ENCODE measurements around the gene KLHL7.

Gene KLHL7

GRCh38 chr7:23093111-23093510 is 12.5 kb upstream of the KLHL7 start:
- Histone ChIP-seq H3K4me1 (ENCODE audit: insufficient read depth, low read length) (no peaks in the 10 kb centered on the region), H4K20me1 (ENCODE audit: insufficient read depth, low read length) (no peaks in the 10 kb centered on the region), H3K4me3 (ENCODE audit: low read depth in 1 of 2, low read length in 2 of 2) (no peak overlapping the region), H3K79me2 (ENCODE audit: insufficient read depth, low read length) (no peaks in the 10 kb centered on the region), H3K9me3 (ENCODE audit: insufficient read depth, low read length, severe bottlenecking) (no peaks in the 10 kb centered on the region), H3K27me3 (ENCODE audit: insufficient read depth, low read length, poor library complexity) (no peaks in the 10 kb centered on the region), H2AFZ (ENCODE audit: low read depth, low read length) (no peak overlapping the region), H3K4me2 (ENCODE audit: insufficient read depth, low read length) (no peak overlapping the region), H3K27ac (ENCODE audit: low read length) (no peak overlapping the region), H3K9ac (ENCODE audit: low read depth, low read length) (no peak overlapping the region), H3K36me3 (ENCODE audit: insufficient read depth, low read length) (no peaks in the 10 kb centered on the region)
- DNase-seq (no peak), ATAC-seq (ENCODE audit: insufficient read depth, low read depth) (no peak)
- no peak for TF ChIP-seq EZH2 (IDR thresholded peaks at IDR 0.05; ENCODE audit: borderline replicate concordance, low read depth, low read length, severe bottlenecking)
- TF ChIP-seq, protein P1, sequence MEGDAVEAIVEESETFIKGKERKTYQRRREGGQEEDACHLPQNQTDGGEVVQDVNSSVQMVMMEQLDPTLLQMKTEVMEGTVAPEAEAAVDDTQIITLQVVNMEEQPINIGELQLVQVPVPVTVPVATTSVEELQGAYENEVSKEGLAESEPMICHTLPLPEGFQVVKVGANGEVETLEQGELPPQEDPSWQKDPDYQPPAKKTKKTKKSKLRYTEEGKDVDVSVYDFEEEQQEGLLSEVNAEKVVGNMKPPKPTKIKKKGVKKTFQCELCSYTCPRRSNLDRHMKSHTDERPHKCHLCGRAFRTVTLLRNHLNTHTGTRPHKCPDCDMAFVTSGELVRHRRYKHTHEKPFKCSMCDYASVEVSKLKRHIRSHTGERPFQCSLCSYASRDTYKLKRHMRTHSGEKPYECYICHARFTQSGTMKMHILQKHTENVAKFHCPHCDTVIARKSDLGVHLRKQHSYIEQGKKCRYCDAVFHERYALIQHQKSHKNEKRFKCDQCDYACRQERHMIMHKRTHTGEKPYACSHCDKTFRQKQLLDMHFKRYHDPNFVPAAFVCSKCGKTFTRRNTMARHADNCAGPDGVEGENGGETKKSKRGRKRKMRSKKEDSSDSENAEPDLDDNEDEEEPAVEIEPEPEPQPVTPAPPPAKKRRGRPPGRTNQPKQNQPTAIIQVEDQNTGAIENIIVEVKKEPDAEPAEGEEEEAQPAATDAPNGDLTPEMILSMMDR (IDR thresholded peaks at IDR 0.05; ENCODE audit: borderline replicate concordance, extremely low read depth, low read length, poor library complexity, severe bottlenecking) = no peak

GRCh38 chr7:23093546-23093945 is 12.0 kb upstream of the KLHL7 start:
- no peaks in the 10 kb centered on the region for H4K20me1 ChIP-seq (ENCODE audit: insufficient read depth, low read length)
- no peaks in the 10 kb centered on the region for H3K4me1 ChIP-seq (ENCODE audit: insufficient read depth, low read length)
- H3K27me3 ChIP-seq (ENCODE audit: insufficient read depth, low read length, poor library complexity) = no peaks in the 10 kb centered on the region
- no peak overlapping the region for H3K4me2 ChIP-seq (ENCODE audit: insufficient read depth, low read length)
- no peak for ATAC-seq (ENCODE audit: insufficient read depth, low read depth)
- no peak overlapping the region for H2AFZ ChIP-seq (ENCODE audit: low read depth, low read length)
- H3K36me3 ChIP-seq (ENCODE audit: insufficient read depth, low read length) = no peaks in the 10 kb centered on the region
- no peak overlapping the region for H3K27ac ChIP-seq (ENCODE audit: low read length)
- no peak for TF ChIP-seq EZH2 (IDR thresholded peaks at IDR 0.05; ENCODE audit: borderline replicate concordance, low read depth, low read length, severe bottlenecking)
- no peak overlapping the region for H3K4me3 ChIP-seq (ENCODE audit: low read depth in 1 of 2, low read length in 2 of 2)
- no peak for DNase-seq
- no peaks in the 10 kb centered on the region for H3K9me3 ChIP-seq (ENCODE audit: insufficient read depth, low read length, severe bottlenecking)
- no peaks in the 10 kb centered on the region for H3K79me2 ChIP-seq (ENCODE audit: insufficient read depth, low read length)
- no peak overlapping the region for H3K9ac ChIP-seq (ENCODE audit: low read depth, low read length)

- Histone ChIP-seq H3K36me3 (ENCODE audit: insufficient read depth, low read length) (no peaks in the 10 kb centered on the region), H3K79me2 (ENCODE audit: insufficient read depth, low read length) (no peaks in the 10 kb centered on the region), H4K20me1 (ENCODE audit: insufficient read depth, low read length) (no peaks in the 10 kb centered on the region), H3K4me2 (ENCODE audit: insufficient read depth, low read length) (no peak overlapping the region), H3K4me1 (ENCODE audit: insufficient read depth, low read length) (no peaks in the 10 kb centered on the region), H3K4me3 (ENCODE audit: low read depth in 1 of 2, low read length in 2 of 2) (no peak overlapping the region), H3K27ac (ENCODE audit: low read length) (no peak overlapping the region), H2AFZ (ENCODE audit: low read depth, low read length) (no peak overlapping the region), H3K9ac (ENCODE audit: low read depth, low read length) (no peak overlapping the region), H3K27me3 (ENCODE audit: insufficient read depth, low read length, poor library complexity) (no peaks in the 10 kb centered on the region), H3K9me3 (ENCODE audit: insufficient read depth, low read length, severe bottlenecking) (no peaks in the 10 kb centered on the region)
- TF ChIP-seq EZH2 (IDR thresholded peaks at IDR 0.05; ENCODE audit: borderline replicate concordance, low read depth, low read length, severe bottlenecking) = no peak
- TF ChIP-seq, protein P1 (IDR thresholded peaks at IDR 0.05; ENCODE audit: borderline replicate concordance, extremely low read depth, low read length, poor library complexity, severe bottlenecking) = no peak
- ATAC-seq (ENCODE audit: insufficient read depth, low read depth) = no peak
- DNase-seq = no peak
These were observed 8.9 kb upstream of the KLHL7 start for GRCh38 chr7:23096518-23097290.

GRCh38 chr7:23098029-23098428 is 7.6 kb upstream of the KLHL7 start:
- Histone ChIP-seq H3K9ac (ENCODE audit: low read depth, low read length) (no peak overlapping the region), H3K79me2 (ENCODE audit: insufficient read depth, low read length) (no peaks in the 10 kb centered on the region), H4K20me1 (ENCODE audit: insufficient read depth, low read length) (no peaks in the 10 kb centered on the region), H3K4me1 (ENCODE audit: insufficient read depth, low read length) (no peaks in the 10 kb centered on the region), H3K27ac (ENCODE audit: low read length) (no peak overlapping the region), H3K4me3 (ENCODE audit: low read depth in 1 of 2, low read length in 2 of 2) (no peak overlapping the region), H3K36me3 (ENCODE audit: insufficient read depth, low read length) (no peaks in the 10 kb centered on the region), H3K27me3 (ENCODE audit: insufficient read depth, low read length, poor library complexity) (no peaks in the 10 kb centered on the region), H3K9me3 (ENCODE audit: insufficient read depth, low read length, severe bottlenecking) (peaks cover 4% of the 10 kb centered on the region), H2AFZ (ENCODE audit: low read depth, low read length) (no peak overlapping the region), H3K4me2 (ENCODE audit: insufficient read depth, low read length) (no peak overlapping the region)
- DNase-seq (no peak), ATAC-seq (ENCODE audit: insufficient read depth, low read depth) (no peak)
- no peak for TF ChIP-seq EZH2 (IDR thresholded peaks at IDR 0.05; ENCODE audit: borderline replicate concordance, low read depth, low read length, severe bottlenecking)
- TF ChIP-seq, protein P1 (IDR thresholded peaks at IDR 0.05; ENCODE audit: borderline replicate concordance, extremely low read depth, low read length, poor library complexity, severe bottlenecking) = no peak

Data from DND-41 (cell line).